Sigmoid colon (tissue), 3 donors: Measurements from ENCODE around the gene OLFM4.

ENCODE experiments used
- CTCF ChIP-seq, 4 experiments: fragments of 450-650 bp in 3 of 4; fragments of 200-600 bp in 1 of 4; IDR thresholded peaks; one replicate each; pipeline ENCODE4 v1.5.1; 2016 to 2019; ENCODE audit warnings: antibody characterized with exemption in 4 of 4, mild to moderate bottlenecking in 3 of 4, moderate library complexity in 2 of 4
- POLR2A ChIP-seq, 2 donors: fragments of 450-650 bp; IDR thresholded peaks; one replicate each; pipeline ENCODE4 v1.6.1; 2016; ENCODE audit warnings: antibody characterized with exemption in 2 of 2, mild to moderate bottlenecking in 2 of 2, moderate library complexity in 2 of 2

- no peak for TF ChIP-seq CTCF (IDR thresholded peaks at IDR 0.05)
- no peak for TF ChIP-seq POLR2A (IDR thresholded peaks at IDR 0.05)
Observed at GRCh38 chr13:52999093-52999696, 29.4 kb upstream of the OLFM4 start.
